Measurements from ENCODE around the gene ADAM11. TPM values are rescaled to one million over a fixed set of nuclear protein-coding genes. Genes with fewer than 3 reads are reported as not detected.

The ADAM11 gene
- total RNA-seq, 4 donors from 2014 or later: 0.67 to 1.4 TPM; not detected in 2

DNA sequence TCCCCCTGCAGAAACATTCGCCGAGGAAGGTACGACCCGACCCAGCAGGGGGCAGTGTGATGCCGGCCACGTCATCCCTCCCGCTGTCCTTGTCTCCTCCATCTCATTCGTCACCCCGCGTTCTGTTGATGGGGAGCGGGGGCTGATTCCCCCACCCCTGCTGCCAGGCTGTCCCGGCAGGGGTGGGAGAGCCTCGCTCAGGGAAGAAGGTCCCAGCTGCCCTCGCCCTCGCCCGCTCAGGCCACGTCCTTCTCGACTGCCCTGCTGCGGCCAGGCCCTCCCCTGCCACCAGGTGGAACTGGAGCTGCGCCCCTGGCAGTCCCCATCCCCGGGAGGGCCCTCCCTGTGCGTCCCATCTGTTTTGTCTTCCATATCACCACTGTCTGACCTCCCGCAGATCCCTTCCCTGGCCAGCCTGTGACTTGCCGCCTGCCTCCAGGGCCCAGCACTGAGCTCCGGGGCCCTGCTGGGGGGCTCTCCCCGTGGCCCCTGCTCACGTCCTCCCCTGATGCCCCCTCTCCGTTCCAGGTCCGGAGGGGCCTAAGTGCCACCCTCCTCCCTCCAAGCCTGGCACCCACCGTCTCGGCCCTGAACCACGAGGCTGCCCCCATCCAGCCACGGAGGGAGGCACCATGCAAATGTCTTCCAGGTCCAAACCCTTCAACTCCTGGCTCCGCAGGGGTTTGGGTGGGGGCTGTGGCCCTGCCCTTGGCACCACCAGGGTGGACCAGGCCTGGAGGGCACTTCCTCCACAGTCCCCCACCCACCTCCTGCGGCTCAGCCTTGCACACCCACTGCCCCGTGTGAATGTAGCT lies 20.6 kb downstream of the ADAM11 start:
- H3K4me3 ChIP-seq: peak overlapping the region; percentile 10 to 32 (median 31)
- H3K27ac ChIP-seq: peak overlapping the region in 1 of 4 donors; percentile 39
- peaks cover 4 to 30% (median 7%) of the 10 kb centered on the region in 4 donors for H3K4me1 ChIP-seq

DNA sequence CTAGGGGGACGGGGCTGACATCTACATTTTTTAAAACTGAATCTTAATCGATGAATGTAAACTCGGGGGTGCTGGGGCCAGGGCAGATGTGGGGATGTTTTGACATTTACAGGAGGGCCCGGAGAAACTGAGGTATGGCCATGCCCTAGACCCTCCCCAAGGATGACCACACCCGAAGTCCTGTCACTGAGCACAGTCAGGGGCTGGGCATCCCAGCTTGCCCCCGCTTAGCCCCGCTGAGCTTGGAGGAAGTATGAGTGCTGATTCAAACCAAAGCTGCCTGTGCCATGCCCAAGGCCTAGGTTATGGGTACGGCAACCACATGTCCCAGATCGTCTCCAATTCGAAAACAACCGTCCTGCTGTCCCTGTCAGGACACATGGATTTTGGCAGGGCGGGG lies 21.4 kb downstream of the ADAM11 start:
- no peak for TF ChIP-seq POLR2A (IDR thresholded peaks at IDR 0.05)
- TF ChIP-seq, protein P1, sequence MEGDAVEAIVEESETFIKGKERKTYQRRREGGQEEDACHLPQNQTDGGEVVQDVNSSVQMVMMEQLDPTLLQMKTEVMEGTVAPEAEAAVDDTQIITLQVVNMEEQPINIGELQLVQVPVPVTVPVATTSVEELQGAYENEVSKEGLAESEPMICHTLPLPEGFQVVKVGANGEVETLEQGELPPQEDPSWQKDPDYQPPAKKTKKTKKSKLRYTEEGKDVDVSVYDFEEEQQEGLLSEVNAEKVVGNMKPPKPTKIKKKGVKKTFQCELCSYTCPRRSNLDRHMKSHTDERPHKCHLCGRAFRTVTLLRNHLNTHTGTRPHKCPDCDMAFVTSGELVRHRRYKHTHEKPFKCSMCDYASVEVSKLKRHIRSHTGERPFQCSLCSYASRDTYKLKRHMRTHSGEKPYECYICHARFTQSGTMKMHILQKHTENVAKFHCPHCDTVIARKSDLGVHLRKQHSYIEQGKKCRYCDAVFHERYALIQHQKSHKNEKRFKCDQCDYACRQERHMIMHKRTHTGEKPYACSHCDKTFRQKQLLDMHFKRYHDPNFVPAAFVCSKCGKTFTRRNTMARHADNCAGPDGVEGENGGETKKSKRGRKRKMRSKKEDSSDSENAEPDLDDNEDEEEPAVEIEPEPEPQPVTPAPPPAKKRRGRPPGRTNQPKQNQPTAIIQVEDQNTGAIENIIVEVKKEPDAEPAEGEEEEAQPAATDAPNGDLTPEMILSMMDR (IDR thresholded peaks at IDR 0.05): no peak
- Histone ChIP-seq H3K4me1 (peaks cover 1 to 23% (median 5%) of the 10 kb centered on the region in 4 donors), H3K27ac (no peak overlapping the region), H3K36me3 (no peaks in the 10 kb centered on the region), H3K4me3 (no peak overlapping the region), H3K27me3 (no peaks in the 10 kb centered on the region), H3K9me3 (no peaks in the 10 kb centered on the region)
- DNase-seq: no peak

More for the DNA sequence above, 20.6 kb downstream of the ADAM11 start:
- Histone ChIP-seq H3K36me3 (no peaks in the 10 kb centered on the region), H3K27me3 (no peaks in the 10 kb centered on the region), H3K9me3 (no peaks in the 10 kb centered on the region)
- peak; percentile 66 to 89 (median 87) for DNase-seq
- TF ChIP-seq POLR2A (IDR thresholded peaks at IDR 0.05): no peak
- TF ChIP-seq, protein P1 (IDR thresholded peaks at IDR 0.05): peak; percentile 63 to 87 (median 82)

GRCh38 chr17:44780845-44781480 lies 22.2 kb downstream of the ADAM11 start:
- Histone ChIP-seq H3K36me3 (no peaks in the 10 kb centered on the region), H3K27ac (no peak overlapping the region), H3K9me3 (no peaks in the 10 kb centered on the region), H3K4me3 (no peak overlapping the region), H3K4me1 (peaks cover 0 to 20% (median 3%) of the 10 kb centered on the region in 4 donors), H3K27me3 (no peaks in the 10 kb centered on the region)
- no peak for DNase-seq
- TF ChIP-seq, protein P1 (IDR thresholded peaks at IDR 0.05): no peak
- no peak for TF ChIP-seq POLR2A (IDR thresholded peaks at IDR 0.05)

DNA sequence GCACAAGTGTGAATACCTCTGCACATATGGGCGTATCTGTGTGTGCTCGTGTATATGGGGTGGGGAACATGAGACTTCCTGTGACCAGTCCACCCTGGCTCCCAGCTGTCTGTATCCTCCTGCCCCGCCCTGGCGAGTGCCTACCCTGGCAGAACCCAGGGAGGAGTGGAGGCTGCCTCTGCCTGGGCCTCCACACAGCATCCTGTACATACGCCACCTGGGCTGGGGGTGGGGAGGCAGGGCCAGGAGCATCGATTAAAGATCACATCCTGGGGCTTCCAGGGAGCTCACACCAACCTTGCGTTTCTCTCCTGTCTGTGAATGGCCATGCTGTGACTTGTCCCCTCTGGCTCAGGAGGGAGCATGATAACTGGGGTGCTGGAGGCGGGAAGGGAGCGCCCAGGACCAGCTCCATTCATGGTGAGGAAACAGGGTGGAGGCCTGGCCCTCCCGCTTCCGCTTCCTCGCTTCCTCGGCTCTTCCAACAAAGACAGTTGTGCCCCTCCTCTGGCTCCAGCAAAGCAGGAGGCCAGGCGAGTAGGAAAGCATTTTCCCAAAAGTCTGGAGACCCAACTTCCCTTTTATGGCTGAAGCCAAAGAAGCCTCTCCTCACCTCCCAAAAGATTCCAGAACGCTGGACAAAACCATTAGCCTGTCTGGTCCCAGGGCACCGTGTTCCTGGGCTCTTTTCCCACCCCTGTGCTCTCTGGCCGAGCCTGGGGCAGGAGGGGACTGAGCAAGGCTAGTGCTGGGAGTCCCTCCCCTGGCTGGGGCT lies 22.9 kb downstream of the ADAM11 start:
- H3K27me3 ChIP-seq: no peaks in the 10 kb centered on the region
- no peak overlapping the region for H3K4me3 ChIP-seq
- no peaks in the 10 kb centered on the region for H3K9me3 ChIP-seq
- TF ChIP-seq, protein P1 (IDR thresholded peaks at IDR 0.05): no peak
- TF ChIP-seq POLR2A (IDR thresholded peaks at IDR 0.05): no peak
- H3K36me3 ChIP-seq: no peaks in the 10 kb centered on the region
- peak overlapping the region in 1 of 4 donors; percentile 62 for H3K27ac ChIP-seq
- peaks cover 0 to 12% (median under 1%) of the 10 kb centered on the region in 4 donors for H3K4me1 ChIP-seq
- DNase-seq: peak in 1 of 3 donors; percentile 23

DNA sequence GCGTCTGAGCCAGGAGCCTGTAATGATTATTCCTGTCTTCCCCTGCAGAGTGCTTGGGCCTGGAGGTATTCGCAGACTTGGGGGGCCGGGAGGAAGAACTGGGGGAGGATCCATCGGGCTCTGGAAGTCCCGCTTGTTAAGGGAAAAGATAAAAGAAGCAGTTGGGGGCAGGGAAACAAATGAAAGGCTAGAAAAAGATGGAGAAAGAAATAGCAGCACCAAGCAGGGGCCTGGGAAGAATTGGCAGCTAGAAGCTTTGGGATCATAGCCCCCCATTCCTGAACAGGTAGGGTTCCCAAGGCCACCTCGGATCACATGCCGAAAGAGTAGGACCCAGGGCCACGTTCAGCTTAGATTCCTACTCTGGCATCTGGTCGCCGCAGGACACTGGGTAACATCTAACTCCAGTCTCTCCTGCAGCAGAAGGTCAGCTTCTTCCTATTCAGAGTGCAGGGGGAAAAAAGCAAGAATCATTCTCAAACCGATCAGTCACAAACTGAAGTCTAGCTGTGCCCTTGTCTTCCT lies 23.6 kb downstream of the ADAM11 start:
- TF ChIP-seq POLR2A (IDR thresholded peaks at IDR 0.05): no peak
- TF ChIP-seq, protein P1 (IDR thresholded peaks at IDR 0.05): no peak
- Histone ChIP-seq H3K9me3 (no peaks in the 10 kb centered on the region), H3K4me3 (no peak overlapping the region), H3K36me3 (no peaks in the 10 kb centered on the region), H3K27me3 (no peaks in the 10 kb centered on the region), H3K27ac (peak overlapping the region in 1 of 4 donors; percentile 62), H3K4me1 (peaks cover 0 to 9% (median 0%) of the 10 kb centered on the region in 4 donors)
- peak in 1 of 3 donors; percentile 14 for DNase-seq

Measured in Peyer's patch (tissue), 4 donors.